Measurements from ENCODE around the gene CELSR1.
"Not testable (repeated sequence)": the region's sequence is repeated elsewhere in the genome, so short reads cannot be mapped to it uniquely, and the experiment has no call there.

Gene CELSR1

DNA sequence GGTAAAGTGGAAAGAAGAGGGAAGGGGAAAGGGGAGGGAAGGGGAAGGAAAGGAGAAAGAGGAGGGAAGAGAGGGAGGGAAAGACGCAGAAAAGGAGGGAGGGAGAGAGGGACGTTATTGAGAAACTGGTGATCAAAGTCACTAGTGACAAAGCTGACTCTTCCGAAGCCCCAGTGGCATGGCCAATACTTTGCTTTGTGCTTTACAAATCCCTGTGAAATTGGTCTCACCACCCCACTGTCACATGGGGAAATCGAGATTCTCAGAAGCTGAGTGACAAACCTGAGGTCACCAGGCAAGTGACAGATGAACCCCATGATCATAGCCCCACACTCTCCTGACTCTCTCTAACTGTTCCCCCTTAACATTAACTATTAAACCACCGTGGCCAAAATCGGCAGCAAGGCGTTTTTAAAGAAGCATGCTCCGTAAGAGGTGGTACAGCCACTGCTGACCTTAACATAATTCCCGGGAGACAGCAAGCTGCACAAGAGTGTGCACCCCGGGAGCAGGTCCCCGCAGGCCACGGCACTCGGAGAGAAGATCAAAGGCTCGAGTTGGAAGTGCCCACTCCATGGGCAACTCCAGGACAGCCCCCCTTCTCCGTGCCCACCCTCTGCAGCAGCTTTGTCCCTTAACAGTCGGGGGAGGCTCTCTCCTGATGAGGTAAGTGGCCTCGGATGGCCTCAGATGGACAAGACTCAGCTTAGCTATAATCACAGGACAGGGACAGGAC, 34.8 kb downstream of the CELSR1 start:
- H3K4me1 Mint-ChIP-seq (ENCODE audit: low read depth): peaks cover 11% of the 10 kb centered on the region
- no peak overlapping the region for H3K27ac Mint-ChIP-seq
- peaks cover 12% of the 10 kb centered on the region for H3K27me3 Mint-ChIP-seq
- no peak overlapping the region for H3K4me3 Mint-ChIP-seq
- H3K9me3 Mint-ChIP-seq (ENCODE audit: low read depth): no peaks in the 10 kb centered on the region
- H3K36me3 Mint-ChIP-seq: no peaks in the 10 kb centered on the region

DNA sequence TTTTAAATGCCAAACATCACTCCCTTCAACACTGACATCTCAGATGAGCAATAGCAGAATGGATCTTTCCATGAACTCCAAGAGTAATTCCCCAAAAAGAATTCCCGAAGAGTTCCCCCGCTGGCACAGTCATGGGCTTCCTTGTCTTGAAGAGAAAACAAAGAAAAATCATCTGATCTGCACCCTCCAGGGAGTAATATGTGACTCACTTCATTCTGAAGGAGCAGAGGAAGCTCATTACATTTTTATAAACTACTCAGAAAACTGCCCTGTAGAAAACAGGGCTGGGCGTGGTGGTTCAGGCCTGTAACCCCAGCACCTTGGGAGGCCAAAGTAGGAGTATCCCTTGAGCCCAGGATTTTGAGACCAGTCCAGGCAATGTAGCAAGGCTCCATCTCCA, 35.7 kb downstream of the CELSR1 start:
- Mint-ChIP-seq H3K4me1 (ENCODE audit: low read depth) (peaks cover 11% of the 10 kb centered on the region), H3K27ac (no peak overlapping the region)

DNA sequence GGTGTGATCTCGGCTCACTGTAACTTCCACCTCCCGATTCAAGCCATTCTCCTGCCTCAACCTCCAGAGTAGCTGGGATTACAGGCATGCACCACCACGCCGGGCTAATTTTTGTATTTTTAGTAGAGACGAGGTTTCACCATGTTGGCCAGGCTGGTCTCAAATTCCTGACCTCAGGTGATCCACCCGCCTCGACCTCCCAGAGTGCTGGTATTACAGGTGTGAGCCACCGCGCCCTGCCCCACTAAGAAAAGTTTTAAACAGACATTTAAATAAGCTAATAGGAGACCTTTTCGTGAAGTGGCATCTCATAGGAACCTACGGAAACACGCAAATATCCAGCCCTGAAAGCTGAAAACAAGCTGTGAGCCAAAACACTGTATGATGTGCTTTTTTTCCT, 36.2 kb downstream of the CELSR1 start:
- H3K4me1 Mint-ChIP-seq (ENCODE audit: low read depth): peaks cover 11% of the 10 kb centered on the region
- not testable (repeated sequence) for H3K9me3 Mint-ChIP-seq (ENCODE audit: low read depth); H3K4me3 Mint-ChIP-seq; H3K36me3 Mint-ChIP-seq; H3K27ac Mint-ChIP-seq
- peaks cover 12% of the 10 kb centered on the region for H3K27me3 Mint-ChIP-seq

More for the DNA sequence above, 35.7 kb downstream of the CELSR1 start:
- Mint-ChIP-seq H3K27me3 (peaks cover 12% of the 10 kb centered on the region), H3K4me3 (no peak overlapping the region), H3K9me3 (ENCODE audit: low read depth) (no peaks in the 10 kb centered on the region), H3K36me3 (no peaks in the 10 kb centered on the region)

DNA sequence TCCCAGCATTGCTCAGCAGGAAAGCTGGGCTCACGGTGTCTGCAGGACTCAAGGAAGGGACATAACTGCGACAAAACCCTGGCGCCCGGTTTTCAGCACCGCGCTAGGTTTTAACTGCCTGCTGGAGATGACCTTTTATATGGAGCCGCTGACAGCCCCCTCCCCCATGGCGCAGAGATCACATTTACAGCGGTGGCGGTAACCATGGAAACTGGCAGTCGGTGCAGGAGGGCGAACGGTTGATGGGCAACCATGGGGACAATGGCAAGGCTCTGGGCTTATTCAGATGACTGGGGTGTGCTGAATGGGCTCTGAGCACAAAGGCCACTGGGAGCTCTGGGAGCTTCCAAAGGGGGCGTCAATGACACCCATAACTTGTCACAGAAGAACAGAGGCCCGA, 37.2 kb downstream of the CELSR1 start:
- H3K4me3 Mint-ChIP-seq: no peak overlapping the region
- peaks cover 11% of the 10 kb centered on the region for H3K4me1 Mint-ChIP-seq (ENCODE audit: low read depth)
- no peaks in the 10 kb centered on the region for H3K36me3 Mint-ChIP-seq
- H3K27ac Mint-ChIP-seq: no peak overlapping the region
- no peaks in the 10 kb centered on the region for H3K9me3 Mint-ChIP-seq (ENCODE audit: low read depth)
- H3K27me3 Mint-ChIP-seq: peaks cover 13% of the 10 kb centered on the region

DNA sequence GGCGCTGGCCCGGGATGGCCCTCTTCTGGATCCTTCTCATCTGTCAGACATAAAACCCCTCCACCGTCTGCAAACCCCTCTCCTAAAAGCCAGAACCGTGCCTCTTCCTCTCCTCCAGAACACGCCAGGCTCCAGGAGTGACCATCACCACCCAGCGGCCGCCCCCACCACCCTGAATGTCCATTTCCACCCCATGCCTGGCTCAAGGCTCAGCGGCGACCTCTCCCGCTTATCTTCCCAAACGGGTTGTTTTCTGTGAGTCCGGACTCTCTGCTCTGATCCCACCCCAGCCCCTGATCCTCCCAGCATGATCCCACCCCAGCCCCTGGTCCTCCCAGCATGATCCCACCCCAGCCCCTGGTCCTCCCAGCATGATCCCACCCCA, 37.6 kb downstream of the CELSR1 start:
- no peak overlapping the region for H3K4me3 Mint-ChIP-seq
- peaks cover 14% of the 10 kb centered on the region for H3K27me3 Mint-ChIP-seq
- peaks cover 11% of the 10 kb centered on the region for H3K4me1 Mint-ChIP-seq (ENCODE audit: low read depth)

DNA sequence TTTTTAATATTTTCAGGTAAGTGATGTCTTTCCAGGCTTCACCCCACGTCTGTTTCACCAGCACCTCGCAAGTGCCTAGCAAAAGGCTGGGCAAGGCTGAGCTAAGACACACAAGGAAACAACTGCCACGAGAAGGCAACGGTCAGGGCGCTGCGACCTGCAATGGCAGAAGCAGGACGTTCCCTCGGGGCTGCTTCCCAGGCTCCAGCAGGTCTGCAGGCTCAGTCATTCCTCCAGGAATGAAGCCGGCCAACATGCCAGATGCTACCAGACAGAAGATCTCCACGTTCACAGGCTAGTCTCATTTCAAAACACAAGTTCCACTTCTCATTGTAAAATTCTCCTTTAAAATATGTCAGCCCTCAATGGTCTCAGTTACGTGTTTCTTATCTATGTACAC, 45.5 kb downstream of the CELSR1 start:
- H3K4me3 Mint-ChIP-seq: no peak overlapping the region
- no peak overlapping the region for H3K27ac Mint-ChIP-seq
- no peaks in the 10 kb centered on the region for H3K36me3 Mint-ChIP-seq
- peaks cover 5% of the 10 kb centered on the region for H3K27me3 Mint-ChIP-seq
- H3K9me3 Mint-ChIP-seq (ENCODE audit: low read depth): no peaks in the 10 kb centered on the region
- no peaks in the 10 kb centered on the region for H3K4me1 Mint-ChIP-seq (ENCODE audit: low read depth)

More for the DNA sequence above, 37.6 kb downstream of the CELSR1 start:
- H3K27ac Mint-ChIP-seq: no peak overlapping the region
- H3K9me3 Mint-ChIP-seq (ENCODE audit: low read depth): no peaks in the 10 kb centered on the region
- H3K36me3 Mint-ChIP-seq: no peaks in the 10 kb centered on the region

DNA sequence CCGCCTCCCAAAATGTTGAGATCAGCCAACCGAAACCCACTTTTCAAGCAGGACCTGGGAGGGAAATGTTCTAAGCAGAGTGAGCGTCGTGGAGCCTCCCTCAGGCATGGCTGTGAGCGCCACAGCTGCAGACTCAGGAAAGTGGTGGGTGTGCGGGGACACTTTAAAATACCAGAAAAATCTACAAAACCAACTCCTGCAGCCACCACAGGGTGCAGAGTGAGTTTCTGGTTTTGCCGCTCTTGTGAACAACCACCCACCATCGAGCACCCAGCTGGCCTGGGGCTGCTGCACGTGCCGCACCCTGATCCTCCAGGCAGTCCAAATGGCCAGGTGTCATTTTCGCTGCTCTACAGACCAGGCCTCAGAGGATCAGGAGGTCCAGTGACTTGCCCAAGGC, 46.9 kb downstream of the CELSR1 start:
- Mint-ChIP-seq H3K9me3 (ENCODE audit: low read depth) (no peaks in the 10 kb centered on the region), H3K36me3 (no peaks in the 10 kb centered on the region), H3K27ac (no peak overlapping the region), H3K27me3 (peaks cover 5% of the 10 kb centered on the region), H3K4me1 (ENCODE audit: low read depth) (no peaks in the 10 kb centered on the region), H3K4me3 (no peak overlapping the region)

DNA sequence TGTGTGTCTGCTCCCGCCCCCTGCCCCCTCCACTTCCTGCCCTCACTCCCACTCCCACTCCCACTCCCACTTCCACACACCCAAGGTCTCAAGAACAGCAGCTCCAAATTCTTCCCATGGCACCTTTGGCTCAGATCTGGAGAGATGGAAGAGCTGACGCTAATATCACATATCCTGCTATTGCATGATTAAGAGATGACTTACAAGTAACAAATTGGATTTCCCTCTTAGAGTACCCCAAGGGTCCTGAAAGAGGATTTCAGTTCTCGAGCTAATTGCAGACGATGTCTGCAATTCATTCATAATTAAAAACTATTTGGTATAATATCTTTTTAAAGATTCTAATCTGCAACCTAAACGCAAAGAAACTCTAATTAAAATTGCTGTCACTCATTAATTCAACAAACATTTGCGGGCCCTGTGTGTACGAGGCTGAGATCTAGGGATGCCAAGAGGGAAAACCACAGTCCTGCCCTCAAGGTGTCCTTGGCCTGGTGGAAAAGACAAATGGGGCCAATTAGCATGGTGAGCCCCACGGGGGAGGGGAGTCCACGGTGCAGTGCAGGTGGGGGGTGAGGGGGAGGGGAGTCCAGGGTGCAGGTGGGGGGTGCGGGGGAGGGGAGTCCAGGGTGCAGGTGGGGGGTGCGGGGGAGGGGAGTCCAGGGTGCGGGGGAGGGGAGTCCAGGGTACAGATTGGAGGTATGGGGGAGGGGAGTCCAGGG, 50.3 kb downstream of the CELSR1 start:
- Mint-ChIP-seq H3K36me3 (no peaks in the 10 kb centered on the region), H3K27me3 (peaks cover 2% of the 10 kb centered on the region), H3K4me1 (ENCODE audit: low read depth) (peaks cover 3% of the 10 kb centered on the region), H3K9me3 (ENCODE audit: low read depth) (no peaks in the 10 kb centered on the region), H3K4me3 (no peak overlapping the region), H3K27ac (no peak overlapping the region)

DNA sequence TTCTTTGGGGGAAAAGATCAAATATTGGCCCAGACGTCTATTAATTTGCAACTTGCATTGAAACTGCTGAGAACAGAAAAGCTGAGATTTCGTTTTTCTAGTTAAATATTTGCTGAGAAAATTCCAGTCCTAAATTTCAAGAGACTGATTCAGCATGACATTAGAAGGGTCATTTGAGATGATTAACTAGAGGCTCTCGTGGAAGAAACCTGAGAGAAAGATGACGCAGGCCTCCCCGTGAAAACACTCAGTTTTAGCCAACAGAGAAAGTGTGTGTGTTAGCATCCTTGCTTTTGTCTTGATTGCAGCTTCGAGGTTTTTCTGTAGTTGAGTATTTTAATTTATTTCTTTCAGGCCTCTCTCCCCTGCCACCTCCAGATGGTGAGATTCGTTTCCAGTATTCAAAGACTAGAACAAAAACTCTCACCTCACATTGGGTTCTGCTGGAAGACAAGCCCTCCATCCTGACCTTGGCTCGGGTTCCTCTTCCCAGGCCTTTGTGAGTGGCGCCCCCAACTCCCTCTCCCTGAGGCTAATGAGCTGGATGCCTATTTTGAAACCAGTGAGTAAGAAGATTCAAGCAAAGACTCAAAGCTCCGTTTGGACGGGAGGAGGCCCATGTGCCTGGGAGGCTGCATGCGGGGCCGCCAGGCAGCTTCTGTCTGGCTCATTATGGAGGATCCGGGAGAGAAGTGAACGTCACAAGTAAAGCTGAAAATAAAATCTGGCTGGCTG, 52.4 kb downstream of the CELSR1 start:
- Mint-ChIP-seq H3K27ac (no peak overlapping the region), H3K4me1 (ENCODE audit: low read depth) (peaks cover 7% of the 10 kb centered on the region), H3K9me3 (ENCODE audit: low read depth) (no peaks in the 10 kb centered on the region), H3K27me3 (no peaks in the 10 kb centered on the region), H3K36me3 (no peaks in the 10 kb centered on the region), H3K4me3 (no peak overlapping the region)

DNA sequence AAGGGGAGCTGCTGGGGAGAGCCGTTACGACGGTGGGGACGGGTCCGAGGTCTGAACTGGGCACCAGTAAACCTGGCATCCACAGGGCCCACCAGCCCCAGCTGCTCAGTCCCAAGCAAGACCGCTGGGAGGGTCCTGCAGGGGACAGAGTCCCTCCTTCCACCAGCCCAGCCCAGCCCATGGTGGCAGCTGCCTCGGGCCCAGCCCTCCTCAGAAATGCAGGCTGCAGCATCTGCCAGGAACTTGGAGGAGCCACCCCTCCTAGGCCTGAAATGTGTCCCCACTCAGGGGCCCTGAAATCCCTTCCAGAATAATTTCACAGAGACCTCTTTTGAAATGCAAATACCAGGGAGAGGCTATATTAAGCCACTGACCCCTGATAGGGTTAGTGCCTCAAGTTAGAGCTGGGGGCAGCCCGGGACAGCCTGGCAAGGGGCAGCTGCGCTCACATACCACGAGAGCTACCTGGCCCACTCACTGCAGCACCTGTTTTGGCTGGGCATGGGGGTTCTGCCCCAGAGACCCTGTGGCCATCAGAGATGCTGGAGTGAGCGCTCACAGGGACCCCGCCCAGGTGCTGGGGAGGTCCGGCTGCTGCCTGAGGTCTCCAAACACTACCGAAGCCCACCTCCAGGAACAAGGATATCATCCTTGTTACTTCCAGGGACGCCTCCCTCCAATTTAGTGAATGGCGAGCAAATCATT, 53.1 kb downstream of the CELSR1 start:
- H3K4me3 Mint-ChIP-seq: no peak overlapping the region
- no peaks in the 10 kb centered on the region for H3K36me3 Mint-ChIP-seq
- H3K4me1 Mint-ChIP-seq (ENCODE audit: low read depth): peaks cover 7% of the 10 kb centered on the region
- H3K9me3 Mint-ChIP-seq (ENCODE audit: low read depth): no peaks in the 10 kb centered on the region
- H3K27ac Mint-ChIP-seq: no peak overlapping the region
- H3K27me3 Mint-ChIP-seq: no peaks in the 10 kb centered on the region

DNA sequence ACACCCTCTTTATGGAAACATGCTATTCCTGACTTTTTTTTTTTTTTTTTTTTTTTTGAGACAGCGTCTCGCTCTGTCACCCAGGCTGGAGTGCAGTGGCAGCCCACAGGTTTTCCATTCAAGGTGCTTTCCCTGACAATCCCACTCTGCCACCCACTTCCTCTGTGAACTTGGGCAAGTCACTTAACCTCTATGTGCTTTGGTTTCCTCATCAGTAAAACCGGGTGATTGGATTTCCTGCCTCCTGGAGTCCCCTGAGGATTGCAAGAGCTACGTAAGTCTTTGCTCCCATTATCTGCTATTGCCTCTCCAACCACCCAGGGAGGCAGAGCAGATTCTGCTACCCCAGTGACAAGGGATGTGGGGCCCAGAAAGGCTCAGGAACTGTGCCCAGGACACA, 54.1 kb downstream of the CELSR1 start:
- no peaks in the 10 kb centered on the region for H3K27me3 Mint-ChIP-seq
- H3K36me3 Mint-ChIP-seq: no peaks in the 10 kb centered on the region
- no peaks in the 10 kb centered on the region for H3K9me3 Mint-ChIP-seq (ENCODE audit: low read depth)
- no peak overlapping the region for H3K4me3 Mint-ChIP-seq
- peaks cover 7% of the 10 kb centered on the region for H3K4me1 Mint-ChIP-seq (ENCODE audit: low read depth)
- H3K27ac Mint-ChIP-seq: no peak overlapping the region

DNA sequence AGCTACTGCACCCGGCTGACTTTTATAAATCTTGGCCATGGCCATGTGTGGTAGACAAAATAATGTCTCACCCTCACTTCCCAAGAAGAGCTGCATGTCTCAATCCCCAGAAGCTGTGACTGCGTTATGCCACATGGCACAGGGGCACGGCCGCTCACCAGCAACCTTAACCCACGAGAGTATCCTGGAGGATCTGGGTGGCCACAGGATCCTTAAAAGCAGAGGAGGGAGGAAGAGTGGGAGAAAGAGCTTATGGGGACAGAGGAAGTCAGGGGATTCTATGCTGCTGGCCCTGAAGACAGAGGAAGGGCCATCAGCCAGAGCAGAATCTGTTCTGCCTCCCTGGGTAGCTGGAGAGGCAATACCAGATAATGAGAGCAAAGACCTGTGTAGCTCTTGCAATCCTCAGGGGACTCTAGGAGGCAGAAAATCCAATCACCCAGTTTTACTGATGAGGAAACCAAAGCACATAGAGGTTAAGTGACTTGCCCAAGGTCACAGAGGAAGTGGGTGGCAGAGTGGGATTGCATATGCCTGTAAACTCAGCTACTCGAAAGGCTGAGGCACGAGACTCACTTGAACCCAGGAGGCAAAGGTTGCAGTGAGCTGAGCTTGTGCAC, 55.3 kb downstream of the CELSR1 start:
- H3K9me3 Mint-ChIP-seq (ENCODE audit: low read depth): no peaks in the 10 kb centered on the region

DNA sequence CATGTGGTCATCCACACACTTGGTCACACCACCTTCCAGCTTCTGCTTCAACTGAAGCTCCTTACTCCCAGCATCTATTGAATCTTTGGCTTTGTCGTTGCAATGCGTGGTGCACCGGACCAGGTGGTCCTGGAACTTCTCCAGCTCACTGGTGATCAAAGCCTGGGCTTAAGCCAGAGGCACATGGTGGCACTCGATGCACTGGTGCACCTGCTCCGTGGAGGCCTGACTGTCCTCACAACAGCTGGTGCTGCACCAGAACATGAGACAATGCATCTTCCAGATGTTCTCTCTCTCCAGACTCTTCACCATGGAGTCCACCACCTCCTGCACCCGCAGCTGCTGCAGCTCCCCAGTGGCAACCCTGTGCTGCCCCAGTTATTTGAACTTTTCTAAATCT, 56.0 kb downstream of the CELSR1 start:
- Mint-ChIP-seq H3K9me3 (ENCODE audit: low read depth) (no peaks in the 10 kb centered on the region), H3K4me1 (ENCODE audit: low read depth) (peaks cover 12% of the 10 kb centered on the region), H3K27me3 (peaks cover 2% of the 10 kb centered on the region), H3K36me3 (no peaks in the 10 kb centered on the region), H3K27ac (no peak overlapping the region), H3K4me3 (no peak overlapping the region)

More for the DNA sequence above, 55.3 kb downstream of the CELSR1 start:
- H3K4me3 Mint-ChIP-seq: no peak overlapping the region
- no peaks in the 10 kb centered on the region for H3K36me3 Mint-ChIP-seq
- no peaks in the 10 kb centered on the region for H3K27me3 Mint-ChIP-seq
- H3K27ac Mint-ChIP-seq: no peak overlapping the region
- peaks cover 7% of the 10 kb centered on the region for H3K4me1 Mint-ChIP-seq (ENCODE audit: low read depth)

DNA sequence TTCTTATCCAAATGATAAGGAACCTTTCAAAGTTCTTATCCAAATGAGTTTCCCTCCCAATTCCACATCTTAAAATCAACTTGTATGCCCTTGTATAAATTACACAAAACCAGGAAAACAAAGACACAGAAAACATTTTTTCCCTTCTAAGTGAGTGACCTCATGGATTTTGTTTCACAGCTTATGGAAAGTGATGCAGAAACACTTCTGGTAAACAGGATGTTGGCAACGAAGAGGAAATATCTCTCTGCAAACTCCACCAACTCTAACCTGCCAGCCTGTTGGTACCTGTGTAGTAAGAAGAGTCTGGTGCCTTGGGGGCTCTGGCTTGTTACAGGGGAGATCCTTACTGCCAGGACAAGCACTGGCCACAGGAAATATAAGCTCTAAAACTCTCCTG, 57.0 kb downstream of the CELSR1 start:
- H3K27ac Mint-ChIP-seq: no peak overlapping the region
- no peak overlapping the region for H3K4me3 Mint-ChIP-seq
- H3K27me3 Mint-ChIP-seq: peaks cover 4% of the 10 kb centered on the region

More for the DNA sequence above, 57.0 kb downstream of the CELSR1 start:
- peaks cover 12% of the 10 kb centered on the region for H3K4me1 Mint-ChIP-seq (ENCODE audit: low read depth)
- H3K36me3 Mint-ChIP-seq: no peaks in the 10 kb centered on the region
- H3K9me3 Mint-ChIP-seq (ENCODE audit: low read depth): no peaks in the 10 kb centered on the region
